ENCODE results near the gene ART5. TPM values are rescaled to one million over a fixed set of nuclear protein-coding genes. Genes with fewer than 3 reads are reported as not detected.
"Not testable (repeated sequence)": the region's sequence is repeated elsewhere in the genome, so short reads cannot be mapped to it uniquely, and the experiment has no call there.

Gene ART5
- total RNA-seq, 1 experiment from 2014 or later = not detected

DNA sequence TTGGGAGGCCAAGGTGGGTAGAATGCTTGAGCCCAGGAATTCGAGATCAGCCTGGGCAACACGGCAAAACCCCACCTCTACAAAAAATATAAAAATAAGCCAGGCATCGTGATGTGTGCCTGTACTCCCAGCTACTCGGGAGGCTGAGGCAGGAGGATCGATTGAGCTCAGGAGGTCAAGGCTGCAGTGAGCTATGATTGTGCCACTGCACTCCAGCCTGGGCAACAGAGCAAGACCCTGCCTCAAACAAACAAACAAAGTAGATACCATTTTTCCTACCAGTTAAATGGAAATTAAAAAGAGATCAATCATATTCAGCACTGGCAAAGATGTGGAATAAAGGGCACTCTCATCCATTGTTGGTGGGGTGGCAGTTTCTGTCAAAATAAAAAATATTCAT is 15.5 kb upstream of the ART5 start:
- DNase-seq (ENCODE audit: low read depth) = not testable (repeated sequence)

DNA sequence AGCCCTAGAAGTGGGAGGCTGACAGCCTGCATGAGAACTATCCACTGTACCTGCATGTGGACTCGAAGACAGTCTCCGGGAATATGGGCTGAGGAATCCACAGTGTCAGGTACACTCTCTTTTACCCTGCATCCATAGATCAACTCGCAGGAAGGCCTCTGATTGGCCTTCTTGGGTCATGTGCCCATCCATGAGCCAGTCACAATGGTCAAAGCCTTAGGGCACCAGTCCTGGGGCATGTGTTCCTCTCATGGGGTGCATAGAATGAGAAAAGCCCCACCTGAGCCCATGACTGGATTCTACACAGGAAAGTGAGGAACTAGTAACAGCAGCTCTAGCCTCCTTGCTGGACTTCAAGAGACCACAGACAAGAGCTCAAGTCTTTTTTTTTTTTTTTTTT is 13.8 kb upstream of the ART5 start:
- no peak for DNase-seq (ENCODE audit: low read depth)

DNA sequence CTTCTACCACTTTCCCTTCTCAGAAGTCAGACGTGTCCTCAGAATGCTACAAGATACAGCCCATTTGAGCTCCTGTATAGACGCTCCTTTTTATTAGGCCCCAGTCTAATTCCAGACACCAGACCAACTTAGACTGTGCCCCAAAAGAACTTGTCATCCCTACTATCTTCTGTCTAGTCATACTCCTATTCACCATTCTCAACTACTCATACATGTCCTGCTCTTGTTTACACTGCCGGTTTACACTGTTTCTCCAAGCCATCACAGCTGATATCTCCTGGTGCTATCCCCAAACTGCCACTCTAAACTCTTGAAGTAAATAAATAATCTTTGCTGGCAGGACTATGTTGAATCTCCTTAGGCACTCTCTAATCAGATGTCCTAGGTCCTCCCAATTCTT is 10.7 kb upstream of the ART5 start:
- not testable (repeated sequence) for DNase-seq (ENCODE audit: low read depth)

- DNase-seq (ENCODE audit: low read depth) = not testable (repeated sequence)
Observed at GRCh38 chr11:3649374-3649773, 7.6 kb upstream of the ART5 start.

- DNase-seq (ENCODE audit: low read depth) = not testable (repeated sequence)
Observed at GRCh38 chr11:3648843-3649242, 7.1 kb upstream of the ART5 start.

- DNase-seq (ENCODE audit: low read depth) = no peak
Observed at GRCh38 chr11:3645552-3645951, 3.8 kb upstream of the ART5 start.

GRCh38 chr11:3644817-3645235 is 3.0 kb upstream of the ART5 start, which contains the start of gene ART1:
ART1 (plus strand) TSS chr11:3645128; CDS start chr11:3659214, 14,086 bp downstream.
- DNase-seq (ENCODE audit: low read depth) = no peak

DNA sequence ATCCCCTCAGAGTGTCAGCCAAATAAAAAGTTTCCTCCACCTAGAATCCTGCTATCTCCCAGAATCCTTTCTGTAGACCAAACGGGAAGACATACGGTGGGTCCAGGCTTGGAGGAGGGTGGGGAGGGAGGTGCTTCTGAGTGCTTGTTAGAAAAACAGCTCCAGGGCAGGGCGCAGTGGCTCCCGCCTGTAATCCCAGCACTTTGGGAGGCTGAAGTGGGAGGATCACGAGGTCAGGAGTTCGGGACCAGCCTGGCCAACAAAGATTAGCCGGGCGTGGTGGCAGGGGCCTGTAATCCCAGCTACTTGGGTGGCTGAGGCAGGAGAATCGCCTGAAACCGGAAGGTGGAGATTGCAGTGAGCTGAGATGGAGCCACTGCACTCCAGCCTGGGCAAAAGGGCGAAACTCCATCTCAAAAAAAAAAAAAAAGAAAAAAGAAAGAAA is 1.3 kb upstream of the ART5 start:
- not testable (repeated sequence) for DNase-seq (ENCODE audit: low read depth)

DNA sequence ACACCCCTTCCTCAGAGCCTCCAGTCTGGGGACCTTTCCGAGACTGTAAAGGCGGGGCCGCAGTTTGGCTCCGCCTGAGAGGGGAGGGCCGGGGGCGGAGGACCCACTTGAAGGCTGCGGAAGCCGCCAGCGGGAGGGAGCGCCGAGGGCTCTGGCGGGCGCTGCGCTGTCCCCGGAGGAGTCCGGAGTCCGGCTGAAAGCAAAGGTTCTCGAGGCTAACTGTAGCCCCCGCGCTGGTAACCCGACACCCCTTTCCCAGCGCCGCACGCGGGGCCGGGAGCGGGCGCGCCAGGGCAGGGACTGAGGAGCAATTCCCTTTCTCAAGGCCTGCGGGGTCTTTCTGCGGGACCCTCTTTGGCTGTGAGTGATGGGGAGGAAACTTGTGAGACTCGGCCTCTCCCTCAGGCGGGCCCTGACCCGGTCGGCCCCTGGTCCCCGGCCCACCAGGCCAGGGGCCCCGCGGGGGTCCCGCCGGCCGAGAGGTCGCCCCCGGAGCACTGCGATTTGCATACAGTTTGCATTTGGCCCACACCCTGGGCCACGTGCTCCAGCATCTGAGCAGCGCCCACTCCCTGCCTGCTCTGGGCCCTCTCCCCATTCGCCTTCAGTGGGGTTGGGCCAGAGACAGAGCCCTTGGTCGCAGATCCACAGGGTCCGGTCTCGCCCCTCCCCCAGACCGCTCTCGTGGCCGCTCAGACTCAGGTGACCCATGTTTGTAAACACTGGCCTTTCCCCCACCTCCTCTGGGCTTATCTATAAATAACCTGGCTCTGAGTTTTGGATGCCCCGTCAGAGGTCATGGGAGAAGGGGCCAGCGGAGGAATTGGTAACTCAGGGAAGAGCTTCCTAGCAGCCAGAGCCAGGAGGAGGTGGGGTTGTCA is 519 bp upstream of the ART5 start:
- DNase-seq (ENCODE audit: low read depth) = peak; percentile 66

DNA sequence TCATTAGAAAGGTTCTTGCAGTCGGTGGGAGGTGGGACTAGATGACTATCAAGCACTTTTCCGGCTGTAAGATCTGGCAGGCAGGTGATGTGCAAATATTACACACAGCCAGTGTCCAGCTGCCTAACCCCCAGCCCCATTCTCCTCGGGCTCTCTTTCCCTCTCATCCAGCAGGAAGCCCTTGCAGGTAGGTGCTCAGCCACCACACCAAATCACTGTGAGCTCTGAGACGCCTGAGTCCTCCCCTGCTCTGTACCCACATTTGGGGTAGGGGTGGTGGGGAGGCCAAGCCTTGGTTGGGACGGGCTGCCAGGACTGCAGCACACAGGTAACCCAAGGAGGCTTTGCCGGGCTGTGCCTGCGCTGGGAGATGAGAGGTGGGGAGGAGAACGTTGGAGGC is 601 bp downstream of the ART5 start:
- DNase-seq (ENCODE audit: low read depth) = no peak

DNA sequence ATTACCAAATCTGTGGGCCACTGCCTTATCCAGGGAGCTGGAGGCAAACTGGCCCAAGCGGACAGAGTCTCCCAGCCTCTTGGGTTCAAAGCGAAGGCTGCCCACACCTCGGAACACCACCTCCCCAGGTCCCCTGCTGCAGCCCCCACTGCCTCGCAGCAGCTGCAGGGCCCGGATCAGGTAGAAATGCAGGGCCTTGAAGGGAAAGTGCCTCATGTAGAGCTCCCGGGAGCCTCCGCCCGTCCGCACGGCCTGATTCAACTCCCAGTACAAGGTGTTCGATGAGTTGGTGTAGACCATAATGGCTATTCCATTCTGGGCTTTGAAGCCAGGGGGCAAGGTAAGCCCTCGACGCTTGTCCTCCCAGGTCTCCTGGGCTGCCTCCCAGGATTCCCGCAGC is 2.0 kb downstream of the ART5 start:
- DNase-seq (ENCODE audit: low read depth) = no peak

- DNase-seq (ENCODE audit: low read depth) = no peak
Observed at GRCh38 chr11:3638513-3638912, 3.3 kb downstream of the ART5 start.

DNA sequence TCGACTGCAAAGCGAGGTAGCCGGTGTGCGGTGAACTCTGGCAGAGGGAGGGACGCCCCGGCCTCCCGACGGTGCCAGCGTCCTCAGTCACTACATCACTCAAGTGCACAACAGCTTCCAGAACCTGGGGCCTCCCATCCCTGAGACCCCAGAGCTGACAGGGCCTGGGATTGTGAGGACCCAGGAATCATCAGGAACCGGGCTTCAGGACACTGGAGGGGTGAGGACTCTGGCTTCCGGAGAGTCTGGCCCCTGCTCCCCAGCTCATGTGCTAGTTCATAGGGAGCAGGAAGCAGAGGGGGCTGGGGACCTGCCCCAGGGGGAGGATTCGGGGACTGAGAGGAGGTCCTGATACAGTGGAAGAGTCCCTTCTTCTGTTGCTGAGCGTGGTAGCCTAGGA is 4.6 kb downstream of the ART5 start:
- no peak for DNase-seq (ENCODE audit: low read depth)

GRCh38 chr11:3635641-3636375 is 6.0 kb downstream of the ART5 start:
- no peak for DNase-seq (ENCODE audit: low read depth)

GRCh38 chr11:3632070-3632660 is 9.6 kb downstream of the ART5 start:
- DNase-seq (ENCODE audit: low read depth) = no peak

- peak; percentile 24 for DNase-seq (ENCODE audit: low read depth)
Observed at GRCh38 chr11:3631331-3631730, 10.5 kb downstream of the ART5 start.

- peak; percentile 78 for DNase-seq (ENCODE audit: low read depth)
Observed at GRCh38 chr11:3627291-3627690, 14.5 kb downstream of the ART5 start.

DNA sequence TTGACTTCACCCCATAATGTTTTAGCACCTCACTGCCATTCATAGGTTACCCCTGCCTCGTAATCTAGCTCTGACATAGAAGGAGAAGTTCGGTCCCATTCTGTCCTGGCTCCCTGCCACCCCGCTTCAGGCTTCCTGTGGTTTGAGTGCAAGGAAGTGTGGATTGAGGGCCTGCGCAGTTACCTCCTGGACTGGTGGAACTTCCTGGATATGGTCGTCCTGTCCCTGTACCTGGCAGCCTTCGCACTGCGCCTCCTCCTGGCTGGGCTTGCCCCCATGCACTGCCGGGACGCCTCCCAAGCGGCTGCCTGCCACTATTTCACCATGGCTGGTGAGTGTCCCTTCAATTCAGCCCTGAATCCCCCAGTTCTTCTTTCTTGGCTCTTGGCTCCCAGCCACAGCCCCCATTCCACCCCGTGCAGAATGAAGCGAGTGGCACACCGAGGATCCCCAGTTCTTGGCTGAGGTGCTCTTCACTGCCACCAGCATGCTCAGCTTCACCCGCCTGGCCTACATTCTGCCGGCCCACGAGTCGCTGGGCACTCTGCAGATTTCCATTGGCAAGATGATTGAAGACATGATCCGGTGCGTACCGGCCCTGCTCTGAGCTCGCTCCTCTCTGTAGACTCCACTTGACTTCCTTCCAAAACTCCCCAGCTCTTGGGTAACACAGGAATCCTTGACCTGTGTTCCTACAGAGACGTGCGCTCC is 15.4 kb downstream of the ART5 start:
- no peak for DNase-seq (ENCODE audit: low read depth)

DNA sequence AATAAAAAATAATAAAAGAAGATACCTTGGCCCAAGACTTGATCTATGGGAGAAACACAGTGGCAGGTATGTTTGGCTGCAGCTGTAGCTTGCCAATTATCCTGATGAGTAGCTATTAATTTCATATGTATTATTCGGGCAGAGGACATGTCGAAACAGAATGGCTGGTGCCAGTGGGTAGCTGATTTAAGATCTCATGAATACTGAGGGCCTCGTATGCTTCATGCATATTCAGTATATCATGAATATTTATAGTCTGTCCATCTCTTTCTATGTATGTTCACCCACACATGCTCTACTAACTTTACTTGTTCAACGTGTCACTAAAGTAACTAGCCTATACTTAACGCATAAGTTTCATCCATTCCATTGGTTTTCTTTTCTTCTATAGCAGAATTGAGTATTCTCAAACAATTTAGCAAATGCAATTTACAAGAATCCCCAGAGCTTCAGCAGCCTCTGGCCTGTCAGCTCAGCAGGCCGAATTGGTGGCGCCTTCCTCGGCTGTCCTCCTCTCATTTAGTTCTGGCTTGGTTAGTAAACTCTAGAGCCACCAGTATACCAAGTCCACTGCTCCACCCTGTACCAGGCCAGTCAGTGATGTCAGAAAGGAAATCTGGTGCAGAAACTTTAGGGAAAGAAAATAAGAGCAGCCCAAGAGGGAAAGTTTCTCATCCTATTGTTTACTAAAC is 17.9 kb downstream of the ART5 start:
- DNase-seq (ENCODE audit: low read depth) = no peak

- no peak for DNase-seq (ENCODE audit: low read depth)
Observed at GRCh38 chr11:3623121-3623520, 18.7 kb downstream of the ART5 start.

GRCh38 chr11:3622521-3622920 is 19.3 kb downstream of the ART5 start:
- no peak for DNase-seq (ENCODE audit: low read depth)

All from M059J (cell line).